ENCODE results near the gene ARHGEF19. TPM values are rescaled to one million over a fixed set of nuclear protein-coding genes. Genes with fewer than 3 reads are reported as not detected.
A peak's percentile ranks its signal among the peaks of the same experiment; 100 is the strongest.

Gene ARHGEF19
- total RNA-seq, 1 donor, result 6.5 TPM

- H3K9me3 ChIP-seq (ENCODE audit: low read depth, low read length), result no peaks in the 10 kb centered on the region
- H4K20me1 ChIP-seq (ENCODE audit: insufficient read depth, low read length), result no peaks in the 10 kb centered on the region
- no peaks in the 10 kb centered on the region for H3K79me2 ChIP-seq (ENCODE audit: insufficient read depth, low read length)
- peak; percentile 13 for DNase-seq (ENCODE audit: insufficient read length, low spot score, missing footprints)
- no peak overlapping the region for H3K4me2 ChIP-seq (ENCODE audit: insufficient read depth, low read length)
- H3K27ac ChIP-seq (ENCODE audit: low read depth, low read length), result no peak overlapping the region
- H2AFZ ChIP-seq (ENCODE audit: low read length), result no peak overlapping the region
- H3K4me1 ChIP-seq (ENCODE audit: insufficient read depth, low read length), result no peaks in the 10 kb centered on the region
- peaks cover 23% of the 10 kb centered on the region for H3K27me3 ChIP-seq (ENCODE audit: insufficient read depth, low read length)
- H3K36me3 ChIP-seq (ENCODE audit: insufficient read depth, low read length), result no peaks in the 10 kb centered on the region
- TF ChIP-seq, protein P1, sequence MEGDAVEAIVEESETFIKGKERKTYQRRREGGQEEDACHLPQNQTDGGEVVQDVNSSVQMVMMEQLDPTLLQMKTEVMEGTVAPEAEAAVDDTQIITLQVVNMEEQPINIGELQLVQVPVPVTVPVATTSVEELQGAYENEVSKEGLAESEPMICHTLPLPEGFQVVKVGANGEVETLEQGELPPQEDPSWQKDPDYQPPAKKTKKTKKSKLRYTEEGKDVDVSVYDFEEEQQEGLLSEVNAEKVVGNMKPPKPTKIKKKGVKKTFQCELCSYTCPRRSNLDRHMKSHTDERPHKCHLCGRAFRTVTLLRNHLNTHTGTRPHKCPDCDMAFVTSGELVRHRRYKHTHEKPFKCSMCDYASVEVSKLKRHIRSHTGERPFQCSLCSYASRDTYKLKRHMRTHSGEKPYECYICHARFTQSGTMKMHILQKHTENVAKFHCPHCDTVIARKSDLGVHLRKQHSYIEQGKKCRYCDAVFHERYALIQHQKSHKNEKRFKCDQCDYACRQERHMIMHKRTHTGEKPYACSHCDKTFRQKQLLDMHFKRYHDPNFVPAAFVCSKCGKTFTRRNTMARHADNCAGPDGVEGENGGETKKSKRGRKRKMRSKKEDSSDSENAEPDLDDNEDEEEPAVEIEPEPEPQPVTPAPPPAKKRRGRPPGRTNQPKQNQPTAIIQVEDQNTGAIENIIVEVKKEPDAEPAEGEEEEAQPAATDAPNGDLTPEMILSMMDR (IDR thresholded peaks at IDR 0.05; ENCODE audit: extremely low read depth, low read depth, low read length), result no peak
- H3K4me3 ChIP-seq (ENCODE audit: insufficient read depth, low read length), result no peak overlapping the region
These were observed 18.3 kb upstream of the ARHGEF19 start for GRCh38 chr1:16230744-16231143.

DNA sequence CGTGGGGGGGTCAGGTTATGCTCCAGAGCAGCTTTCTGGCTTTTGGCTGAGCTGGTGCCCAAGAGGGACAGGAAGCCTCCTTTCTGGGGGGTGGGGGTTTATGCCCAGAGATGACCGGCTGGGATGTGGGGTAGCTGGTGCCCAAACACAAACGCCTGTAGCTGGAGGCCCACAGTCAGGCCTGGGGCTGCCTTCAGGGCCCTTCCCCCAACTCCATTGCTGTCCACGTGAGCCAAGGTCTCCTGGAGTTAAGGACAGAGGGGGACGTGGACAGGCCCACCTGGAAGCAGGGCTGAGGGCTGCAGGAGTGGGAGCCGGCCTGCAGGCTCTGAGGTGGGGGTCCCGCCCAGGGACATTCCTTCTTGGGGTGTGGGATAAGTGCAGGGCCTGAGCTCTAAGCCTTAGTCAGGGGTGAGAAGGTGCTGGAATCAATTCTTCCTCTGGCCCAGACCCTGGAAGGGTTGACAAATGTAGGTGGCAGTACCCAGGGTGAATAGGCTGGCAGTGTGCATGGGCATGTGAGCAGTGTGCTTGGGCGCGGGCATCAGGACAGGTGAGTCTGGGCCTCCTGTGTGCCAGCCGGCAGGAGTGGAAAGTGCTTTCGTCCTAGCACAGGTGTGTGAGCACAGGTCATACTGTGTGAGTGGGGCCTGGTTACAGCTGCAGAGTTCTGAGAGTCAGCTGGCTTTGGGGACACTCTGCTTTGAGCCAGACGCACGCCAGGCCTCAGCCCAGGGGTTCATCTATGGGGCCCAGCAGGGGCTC, 17.7 kb upstream of the ARHGEF19 start:
- Histone ChIP-seq H3K36me3 (ENCODE audit: insufficient read depth, low read length) (no peaks in the 10 kb centered on the region), H3K27me3 (ENCODE audit: insufficient read depth, low read length) (peaks cover 23% of the 10 kb centered on the region), H2AFZ (ENCODE audit: low read length) (no peak overlapping the region), H3K9me3 (ENCODE audit: low read depth, low read length) (no peaks in the 10 kb centered on the region), H4K20me1 (ENCODE audit: insufficient read depth, low read length) (no peaks in the 10 kb centered on the region), H3K79me2 (ENCODE audit: insufficient read depth, low read length) (no peaks in the 10 kb centered on the region), H3K27ac (ENCODE audit: low read depth, low read length) (no peak overlapping the region), H3K4me3 (ENCODE audit: insufficient read depth, low read length) (no peak overlapping the region), H3K4me1 (ENCODE audit: insufficient read depth, low read length) (no peaks in the 10 kb centered on the region), H3K4me2 (ENCODE audit: insufficient read depth, low read length) (no peak overlapping the region)
- peak; percentile 62 for DNase-seq (ENCODE audit: insufficient read length, low spot score, missing footprints)
- TF ChIP-seq, protein P1 (IDR thresholded peaks at IDR 0.05; ENCODE audit: extremely low read depth, low read depth, low read length), result no peak

- Histone ChIP-seq H2AFZ (ENCODE audit: low read length) (no peak overlapping the region), H4K20me1 (ENCODE audit: insufficient read depth, low read length) (no peaks in the 10 kb centered on the region), H3K9me3 (ENCODE audit: low read depth, low read length) (no peaks in the 10 kb centered on the region), H3K36me3 (ENCODE audit: insufficient read depth, low read length) (no peaks in the 10 kb centered on the region), H3K27me3 (ENCODE audit: insufficient read depth, low read length) (peaks cover 23% of the 10 kb centered on the region), H3K79me2 (ENCODE audit: insufficient read depth, low read length) (no peaks in the 10 kb centered on the region), H3K4me1 (ENCODE audit: insufficient read depth, low read length) (no peaks in the 10 kb centered on the region), H3K4me3 (ENCODE audit: insufficient read depth, low read length) (no peak overlapping the region), H3K4me2 (ENCODE audit: insufficient read depth, low read length) (no peak overlapping the region), H3K27ac (ENCODE audit: low read depth, low read length) (no peak overlapping the region)
- TF ChIP-seq, protein P1 (IDR thresholded peaks at IDR 0.05; ENCODE audit: extremely low read depth, low read depth, low read length), result no peak
- peak; percentile 82 for DNase-seq (ENCODE audit: insufficient read length, low spot score, missing footprints)
These were observed 14.2 kb upstream of the ARHGEF19 start for GRCh38 chr1:16226490-16227179.

GRCh38 chr1:16226129-16226489, 13.7 kb upstream of the ARHGEF19 start:
- no peaks in the 10 kb centered on the region for H3K79me2 ChIP-seq (ENCODE audit: insufficient read depth, low read length)
- H3K4me3 ChIP-seq (ENCODE audit: insufficient read depth, low read length), result no peak overlapping the region
- no peaks in the 10 kb centered on the region for H4K20me1 ChIP-seq (ENCODE audit: insufficient read depth, low read length)
- H2AFZ ChIP-seq (ENCODE audit: low read length), result no peak overlapping the region
- TF ChIP-seq, protein P1 (IDR thresholded peaks at IDR 0.05; ENCODE audit: extremely low read depth, low read depth, low read length), result no peak
- H3K27ac ChIP-seq (ENCODE audit: low read depth, low read length), result no peak overlapping the region
- no peaks in the 10 kb centered on the region for H3K4me1 ChIP-seq (ENCODE audit: insufficient read depth, low read length)
- no peaks in the 10 kb centered on the region for H3K36me3 ChIP-seq (ENCODE audit: insufficient read depth, low read length)
- peaks cover 23% of the 10 kb centered on the region for H3K27me3 ChIP-seq (ENCODE audit: insufficient read depth, low read length)
- H3K9me3 ChIP-seq (ENCODE audit: low read depth, low read length), result no peaks in the 10 kb centered on the region
- H3K4me2 ChIP-seq (ENCODE audit: insufficient read depth, low read length), result no peak overlapping the region
- DNase-seq (ENCODE audit: insufficient read length, low spot score, missing footprints), result peak; percentile 73

Measured in osteoblast (primary cell).